B cell (primary cell): ENCODE measurements around the gene DYNLT2. TPM values are rescaled to one million over a fixed set of nuclear protein-coding genes. Genes with fewer than 3 reads are reported as not detected.
A peak's percentile ranks its signal among the peaks of the same experiment; 100 is the strongest.

Experiments
- ATAC-seq: fragments of 200-7000 bp; cut with Tn5 transposase; one replicate; pipeline ENCODE4 v1.10.0; 2021; ENCODE audit warnings: low read depth, mild to moderate bottlenecking, moderate number of reproducible peaks, moderate library complexity
- CTCF ChIA-PET: fragments of 350-600 bp; sonication (Branson Sonifier 250); formaldehyde crosslinking; loops from one replicate; lab custom pipeline; 2021; ENCODE audit warnings: antibody characterized with exemption, inconsistent platforms; lab: Charles Lee
- POLR2A ChIA-PET: fragments of 350-600 bp; sonication (Branson Sonifier 250); formaldehyde crosslinking; loops from one replicate; lab custom pipeline; 2021; ENCODE audit warnings: antibody characterized with exemption; lab: Charles Lee
- DNase-seq: peaks from one replicate; pipeline ENCODE4 v3.0.0; 2013
- H2AFZ ChIP-seq: 2 replicates; pipeline ENCODE4 v1.6.1; 2012; ENCODE audit warnings: mild to moderate bottlenecking, low read depth, low read length; ENCODE audit not compliant: insufficient read depth, poor library complexity, severe bottlenecking
- H3K27ac ChIP-seq, 2 donors: 1 replicate in 1 of 2; 2 replicates in 1 of 2; pipeline ENCODE4 v1.5.1; 2012 to 2013; ENCODE audit warnings: low read length in 2 of 2, mild to moderate bottlenecking in 2 of 2, moderate library complexity in 1 of 2
- H3K27me3 ChIP-seq, 4 experiments: fragments of 200-600 bp in 1 of 4; sonication (generic) in 1 of 4; replicated peaks in 1 of 4; 1 replicate in 2 of 4; 2 replicates in 2 of 4; pipeline versions ENCODE4 v1.6.1 to v1.7.0; 2013 to 2016; ENCODE audit warnings: low read length in 3 of 4, mild to moderate bottlenecking in 2 of 4, mixed read lengths in 1 of 4, moderate library complexity in 1 of 4; ENCODE audit not compliant: insufficient read depth in 4 of 4, control insufficient read depth in 3 of 4; ENCODE audit errors: control extremely low read depth in 1 of 4
- H3K36me3 ChIP-seq, 2 experiments: replicated peaks in 1 of 2; 1 replicate in 1 of 2; 2 replicates in 1 of 2; pipeline versions ENCODE4 v1.6.1 to v1.7.1; 2013; ENCODE audit warnings: low read length in 1 of 2; ENCODE audit not compliant: insufficient read depth in 2 of 2, control insufficient read depth in 1 of 2; ENCODE audit errors: control extremely low read depth in 1 of 2, extremely low read depth in 1 of 2
- H3K4me1 ChIP-seq, 2 donors: fragments of 200-600 bp in 1 of 2; sonication (generic) in 1 of 2; 1 replicate in 1 of 2; 2 replicates in 1 of 2; pipeline versions ENCODE4 v1.5.1 to v1.6.1; 2013 to 2017; ENCODE audit warnings: low read length in 2 of 2; ENCODE audit not compliant: control insufficient read depth in 2 of 2, insufficient read depth in 2 of 2
- H3K4me2 ChIP-seq: replicated peaks from 2 replicates; pipeline ENCODE3; 2012; ENCODE audit warnings: mild to moderate bottlenecking, low read depth, low read length; ENCODE audit not compliant: poor library complexity, severe bottlenecking
- H3K4me3 ChIP-seq, 5 experiments: fragments of 200-600 bp in 1 of 5; sonication (generic) in 1 of 5; 1 replicate in 3 of 5; 2 replicates in 2 of 5; pipeline versions ENCODE4 v1.5.1 to v1.7.0; 2011 to 2016; ENCODE audit warnings: low read length in 4 of 5, mild to moderate bottlenecking in 4 of 5, low read depth in 2 of 5, control low read depth in 1 of 5, moderate library complexity in 1 of 5; ENCODE audit not compliant: insufficient read depth in 1 of 5; ENCODE audit errors: control extremely low read depth in 1 of 5, extremely low read depth in 1 of 5
- H3K79me2 ChIP-seq: fragments of 200-600 bp; sonication (generic); one replicate; pipeline ENCODE4 v1.6.0; 2016; ENCODE audit warnings: low read length; ENCODE audit not compliant: control insufficient read depth, insufficient read depth
- H3K9ac ChIP-seq: fragments of 200-600 bp; sonication (generic); 2 replicates; pipeline ENCODE4 v1.6.1; 2017; ENCODE audit warnings: mild to moderate bottlenecking, low read length, moderate library complexity
- H3K9me3 ChIP-seq, 3 donors: one replicate each; pipeline versions ENCODE4 v1.6.1 to v1.7.1; 2013; ENCODE audit warnings: low read length in 2 of 3; ENCODE audit not compliant: control insufficient read depth in 2 of 3, insufficient read depth in 1 of 3; ENCODE audit errors: control extremely low read depth in 1 of 3
- H4K20me1 ChIP-seq: 2 replicates; pipeline ENCODE4 v1.6.0; 2012; ENCODE audit warnings: mild to moderate bottlenecking, low read length; ENCODE audit not compliant: insufficient read depth, control insufficient read depth, poor library complexity, severe bottlenecking
- H3K27ac Mint-ChIP-seq: one replicate; pipeline ENCODE4 v1.8.0; 2021; ENCODE audit warnings: mixed read lengths
- H3K27me3 Mint-ChIP-seq: one replicate; pipeline ENCODE4 v1.8.0; 2021; ENCODE audit warnings: mixed read lengths
- H3K4me1 Mint-ChIP-seq: one replicate; pipeline ENCODE4 v1.8.0; 2021; ENCODE audit warnings: mixed read lengths
- H3K4me3 Mint-ChIP-seq: one replicate; pipeline ENCODE4 v1.8.0; 2021; ENCODE audit warnings: mixed read lengths
- H3K9me3 Mint-ChIP-seq: one replicate; pipeline ENCODE4 v1.8.0; 2022; ENCODE audit warnings: mixed read lengths; ENCODE audit not compliant: insufficient read depth
- CTCF ChIP-seq: fragments of 200-600 bp; IDR thresholded peaks from one replicate; pipeline ENCODE4 v1.8.0; 2022; ENCODE audit warnings: antibody characterized with exemption, mild to moderate bottlenecking
- EZH2 ChIP-seq: IDR thresholded peaks from 2 replicates; pipeline ENCODE4 v1.6.1; 2012; ENCODE audit warnings: borderline replicate concordance, low read depth, mild to moderate bottlenecking, moderate library complexity, low read length; ENCODE audit not compliant: insufficient read depth, poor library complexity, severe bottlenecking
- WGBS: methylation state at CpG from one replicate; pipeline ENCODE4 v1.1.5; 2013; ENCODE audit warnings: missing lambda C conversion rate; ENCODE audit not compliant: insufficient coverage; 5-methylcytosine and 5-hydroxymethylcytosine counted together
- intact Hi-C: fragments of 100-400 bp; cut with micrococcal nuclease; formaldehyde crosslinking; loops from one replicate; pipeline ENCODE4 v1.10.0; 2022
- polyA plus RNA-seq: library from polyadenylated mRNA; depleted of rRNA; stranded (reverse); fragments of >200 nt; gene quantifications from 2 replicates; pipeline ENCODE4 v1.2.3, GENCODE V29; 2012
- total RNA-seq, 2 donors: library from RNA; stranded (reverse); fragments of 120-200 nt in 1 of 2; gene quantifications; 1 replicate in 1 of 2; 2 replicates in 1 of 2; pipeline versions ENCODE4 v1.2.3 to v1.2.4, GENCODE V29; 2013 to 2022

The DYNLT2 gene
- total and polyA plus RNA-seq, 2 donors (not counting 1 experiment from before 2014, with no cell fraction given), result 2.4 to 7.2 TPM

- peaks cover 17 to 18% of the 10 kb centered on the region in 2 donors for H3K4me1 ChIP-seq
- H3K79me2 ChIP-seq, result peaks cover 28% of the 10 kb centered on the region
- 0% methylated on average over 86 of the region's 89 CpGs for WGBS
- H3K27me3 Mint-ChIP-seq, result no peaks in the 10 kb centered on the region
- peak overlapping the region; percentile 36 for H3K9ac ChIP-seq
- H3K9me3 ChIP-seq, result no peaks in the 10 kb centered on the region
- no peaks in the 10 kb centered on the region for H3K27me3 ChIP-seq
- POLR2A ChIA-PET, result interaction anchor here (0.6 to 3.1 kb wide), 3 partner anchors 22 to 828 kb away, joined by 3 to 28 read pairs (median 5); partner anchors contain the start of genes C6orf120, DLL1 and WDR27
- peak overlapping the region; percentile 49 for H2AFZ ChIP-seq
- no peaks in the 10 kb centered on the region for H3K36me3 ChIP-seq
- H3K4me1 Mint-ChIP-seq, result peaks cover 31% of the 10 kb centered on the region
- CTCF ChIA-PET, result interaction anchor here (1.3 to 1.6 kb wide), 2 partner anchors 22 to 26 kb away, joined by 3 to 6 read pairs; partner anchors contain the start of genes C6orf120 and WDR27
- TF ChIP-seq CTCF, result no peak
- TF ChIP-seq EZH2, result no peak
- ATAC-seq (peak; percentile 57), DNase-seq (peak; percentile 81)
- H3K9me3 Mint-ChIP-seq, result no peaks in the 10 kb centered on the region
- H3K27ac ChIP-seq, result no peak overlapping the region
- no peaks in the 10 kb centered on the region for H4K20me1 ChIP-seq
- intact Hi-C loops, result loop anchor here (1.0 to 10.0 kb wide), 4 partner anchors 22 to 571 kb away; partner anchors contain the start of genes C6orf120, DLL1, DYNLT2 and ERMARD
- peak overlapping the region; percentile 87 for H3K4me2 ChIP-seq
- H3K4me3 Mint-ChIP-seq, result peak overlapping the region; percentile 77
- peak overlapping the region in 3 of 5 experiments; percentile 36 to 49 (median 44) for H3K4me3 ChIP-seq
- H3K27ac Mint-ChIP-seq, result peak overlapping the region; percentile 89
Observed at GRCh38 chr6:169723991-169724493, 27.3 kb downstream of the DYNLT2 start.
